Posterior cingulate gyrus (tissue), 11 donors: ENCODE measurements around the gene GAGE12D.
"Not testable (repeated sequence)": the region's sequence is repeated elsewhere in the genome, so short reads cannot be mapped to it uniquely, and the experiment has no call there.

ENCODE experiments used
- DNase-seq, 10 donors: peaks; one replicate each; pipeline versions ENCODE4 v3.0.0 to v3.0.0-alpha.2; 2020 to 2021; ENCODE audit warnings: mixed read lengths in 3 of 10
- intact Hi-C: fragments of 100-400 bp; cut with DNase I; formaldehyde crosslinking; loops from one replicate; pipeline ENCODE4 v1.15.1; 2023

The GAGE12D gene

GRCh38 chrX:49541433-49541832, at the start of gene GAGE12D:
Gene GAGE12D (plus strand): TSS chrX:49541733. CDS start chrX:49542888, 1,155 bp downstream.
- DNase-seq, intact Hi-C loops: not testable (repeated sequence)

GRCh38 chrX:49531877-49532276, 9.7 kb upstream of the GAGE12D start, which contains the start of gene GAGE12C:
Gene GAGE12C (plus strand): TSS chrX:49532177. CDS start chrX:49533332, 1,155 bp downstream.
- intact Hi-C loops, DNase-seq: not testable (repeated sequence)

GRCh38 chrX:49550989-49551388, 9.5 kb downstream of the GAGE12D start, which contains the start of gene GAGE12E:
Gene GAGE12E (plus strand): TSS chrX:49551289. CDS start chrX:49552444, 1,155 bp downstream.
- intact Hi-C loops, DNase-seq: not testable (repeated sequence)

GRCh38 chrX:49560542-49560941, 19.0 kb downstream of the GAGE12D start, which contains the start of gene GAGE12F:
Gene GAGE12F (plus strand): TSS chrX:49560842. CDS start chrX:49561997, 1,155 bp downstream.
- intact Hi-C loops, DNase-seq: not testable (repeated sequence)

- peak in 2 of 10 donors; percentile 39 to 60 for DNase-seq
- intact Hi-C loops: not testable (repeated sequence)
Observed at GRCh38 chrX:49568728-49569127, 27.2 kb downstream of the GAGE12D start.

GRCh38 chrX:49569152-49569551, 27.6 kb downstream of the GAGE12D start:
- intact Hi-C loops: not testable (repeated sequence)

GRCh38 chrX:49570100-49570499, 28.6 kb downstream of the GAGE12D start, which contains the start of gene GAGE12G:
Gene GAGE12G (plus strand): TSS chrX:49570400. CDS start chrX:49571555, 1,155 bp downstream.
- intact Hi-C loops, DNase-seq: not testable (repeated sequence)

More at GRCh38 chrX:49569152-49569551, 27.6 kb downstream of the GAGE12D start:
- DNase-seq: peak in 2 of 10 donors; percentile 14 to 44

GRCh38 chrX:49579649-49580048, 38.1 kb downstream of the GAGE12D start, which contains the start of gene GAGE12H:
Gene GAGE12H (plus strand): TSS chrX:49579949. CDS start chrX:49581104, 1,155 bp downstream.
- DNase-seq, intact Hi-C loops: not testable (repeated sequence)

- intact Hi-C loops, DNase-seq: not testable (repeated sequence)
Observed at GRCh38 chrX:49589196-49589595, 47.7 kb downstream of the GAGE12D start, which contains the start of gene GAGE2A. Gene GAGE2A (plus strand): TSS chrX:49589496. CDS start chrX:49590651, 1,155 bp downstream.

GRCh38 chrX:49589769-49590478, 48.4 kb downstream of the GAGE12D start:
- intact Hi-C loops: not testable (repeated sequence)
- peak in 7 of 10 donors; percentile 1 to 93 (median 41) for DNase-seq

GRCh38 chrX:49590488-49590887, 49.0 kb downstream of the GAGE12D start:
- intact Hi-C loops: not testable (repeated sequence)
- peak in 1 of 10 donors; percentile 39 for DNase-seq
